Upper lobe of left lung (tissue), 6 donors: Measurements from ENCODE around the gene NAGK. TPM values are rescaled to one million over a fixed set of nuclear protein-coding genes. Genes with fewer than 3 reads are reported as not detected.
"Not testable (repeated sequence)": the region's sequence is repeated elsewhere in the genome, so short reads cannot be mapped to it uniquely, and the experiment has no call there.

ENCODE experiments used
- ATAC-seq, 2 donors: fragments of 200-7000 bp; cut with Tn5 transposase; one replicate each; pipeline ENCODE4 v1.9.1; 2022; ENCODE audit warnings: mild to moderate bottlenecking in 2 of 2, moderate library complexity in 2 of 2; ENCODE audit not compliant: low FRiP score in 2 of 2
- DNase-seq, 2 donors: peaks; one replicate each; pipeline ENCODE4 v3.0.0-alpha.2; 2019 to 2020
- H3K27ac ChIP-seq, 4 donors: fragments of 200-600 bp; sonication (generic); one replicate each; pipeline ENCODE4 v1.5.1; 2016 to 2019
- H3K27me3 ChIP-seq, 4 donors: fragments of 200-600 bp; sonication (generic); one replicate each; pipeline ENCODE4 v1.5.1; 2017 to 2019
- H3K36me3 ChIP-seq, 4 donors: fragments of 200-600 bp; sonication (generic); one replicate each; pipeline ENCODE4 v1.5.1; 2016 to 2019
- H3K4me1 ChIP-seq, 4 donors: fragments of 200-600 bp; sonication (generic); one replicate each; pipeline ENCODE4 v1.5.1; 2018 to 2019
- H3K4me3 ChIP-seq, 4 donors: fragments of 200-600 bp; sonication (generic); one replicate each; pipeline ENCODE4 v1.5.1; 2017 to 2019; ENCODE audit warnings: mild to moderate bottlenecking in 2 of 4, moderate library complexity in 1 of 4
- H3K9me3 ChIP-seq, 4 donors: fragments of 200-600 bp; sonication (generic); one replicate each; pipeline ENCODE4 v1.5.1; 2018 to 2019
- EP300 ChIP-seq, 4 donors: sonication (generic); formaldehyde crosslinking; IDR thresholded peaks; one replicate each; pipeline ENCODE4 v1.5.1; 2017; ENCODE audit warnings: antibody characterized with exemption in 4 of 4, control low read depth in 2 of 4
- POLR2A ChIP-seq, 4 donors: fragments of 450-650 bp; IDR thresholded peaks; one replicate each; pipeline ENCODE4 v1.5.1; 2016 to 2017; ENCODE audit warnings: antibody characterized with exemption in 4 of 4, mild to moderate bottlenecking in 2 of 4
- POLR2AphosphoS5 ChIP-seq, 2 donors: sonication (generic); formaldehyde crosslinking; IDR thresholded peaks; one replicate each; pipeline ENCODE4 v1.5.1; 2017; ENCODE audit warnings: antibody characterized with exemption in 2 of 2
- WGBS, 2 donors: methylation state at CpG; one replicate each; pipeline ENCODE4 v1.1.5; 2017 to 2018; 5-methylcytosine and 5-hydroxymethylcytosine counted together
- total RNA-seq, 6 donors: library from RNA; depleted of rRNA in 4 of 6; stranded (reverse); fragments of >200 nt in 4 of 6; gene quantifications; one replicate each; pipeline versions ENCODE4 v1.1.0 to v1.2.1, GENCODE V29; 2016 to 2021
- TF ChIP-seq, protein P1 (sequence below), 6 experiments: fragments of 450-650 bp in 4 of 6; fragments of 200-600 bp in 2 of 6; sonication (generic) in 2 of 6; IDR thresholded peaks; one replicate each; pipeline ENCODE4 v1.5.1; 2016 to 2019; ENCODE audit warnings: antibody characterized with exemption in 6 of 6
- donor health status: DM: no; HTN: no; CAD: no; lungs with moderate emphysema.
- donor health status: DM: no; HTN: yes; CAD: no; lungs with severe emphysema.

Gene NAGK
- total RNA-seq, 6 donors from 2014 or later: 51.4 to 157 (median 139) TPM

DNA sequence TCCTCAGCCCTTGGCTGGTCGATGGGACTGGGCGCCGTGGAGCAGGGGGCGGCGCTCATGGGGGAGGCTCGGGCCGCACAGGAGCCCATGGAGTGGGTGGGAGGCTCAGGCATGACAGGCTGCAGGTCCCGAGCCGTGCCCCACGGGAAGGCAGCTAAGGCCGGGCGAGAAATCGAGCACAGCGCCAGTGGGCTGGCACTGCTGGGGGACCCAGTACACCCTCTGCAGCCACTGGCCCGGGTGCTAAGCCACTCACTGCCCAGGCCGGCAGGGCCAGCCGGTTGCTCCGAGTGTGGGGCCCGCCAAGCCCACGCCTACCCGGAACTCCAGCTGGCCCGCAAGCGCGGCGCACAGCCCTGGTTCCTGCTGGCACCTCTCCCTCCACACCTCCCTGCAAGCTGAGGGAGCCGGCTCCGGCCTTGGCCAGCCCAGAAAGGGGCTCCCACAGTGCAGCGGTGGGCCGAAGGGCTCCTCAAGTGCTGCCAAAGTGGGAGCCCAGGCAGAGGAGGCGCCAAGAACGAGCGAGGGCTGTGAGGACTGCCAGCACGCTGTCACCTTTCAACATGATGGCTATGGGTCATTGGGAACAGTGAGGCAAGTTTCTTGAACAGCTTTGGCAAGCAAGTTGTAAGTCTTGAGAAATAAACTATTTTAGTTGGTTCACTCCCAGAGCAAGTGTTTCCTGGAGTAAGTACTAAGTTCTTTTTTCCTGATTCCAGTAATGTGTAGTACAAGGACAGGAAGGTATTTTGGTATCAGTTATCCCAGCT lies 24.2 kb downstream of the NAGK start:
- not testable (repeated sequence) for H3K27me3 ChIP-seq, H3K4me1 ChIP-seq, H3K4me3 ChIP-seq, ATAC-seq, H3K36me3 ChIP-seq, H3K27ac ChIP-seq, H3K9me3 ChIP-seq
- 92% methylated on average over 6 to 31 of the region's 33 CpGs for WGBS, 2 donors
- DNase-seq: peak in 1 of 2 donors; percentile 74

- TF ChIP-seq, protein P1, sequence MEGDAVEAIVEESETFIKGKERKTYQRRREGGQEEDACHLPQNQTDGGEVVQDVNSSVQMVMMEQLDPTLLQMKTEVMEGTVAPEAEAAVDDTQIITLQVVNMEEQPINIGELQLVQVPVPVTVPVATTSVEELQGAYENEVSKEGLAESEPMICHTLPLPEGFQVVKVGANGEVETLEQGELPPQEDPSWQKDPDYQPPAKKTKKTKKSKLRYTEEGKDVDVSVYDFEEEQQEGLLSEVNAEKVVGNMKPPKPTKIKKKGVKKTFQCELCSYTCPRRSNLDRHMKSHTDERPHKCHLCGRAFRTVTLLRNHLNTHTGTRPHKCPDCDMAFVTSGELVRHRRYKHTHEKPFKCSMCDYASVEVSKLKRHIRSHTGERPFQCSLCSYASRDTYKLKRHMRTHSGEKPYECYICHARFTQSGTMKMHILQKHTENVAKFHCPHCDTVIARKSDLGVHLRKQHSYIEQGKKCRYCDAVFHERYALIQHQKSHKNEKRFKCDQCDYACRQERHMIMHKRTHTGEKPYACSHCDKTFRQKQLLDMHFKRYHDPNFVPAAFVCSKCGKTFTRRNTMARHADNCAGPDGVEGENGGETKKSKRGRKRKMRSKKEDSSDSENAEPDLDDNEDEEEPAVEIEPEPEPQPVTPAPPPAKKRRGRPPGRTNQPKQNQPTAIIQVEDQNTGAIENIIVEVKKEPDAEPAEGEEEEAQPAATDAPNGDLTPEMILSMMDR (IDR thresholded peaks at IDR 0.05): peak; percentile 45 to 66 (median 58)
- TF ChIP-seq POLR2A (IDR thresholded peaks at IDR 0.05): no peak
These were observed 31.9 kb downstream of the NAGK start for GRCh38 chr2:71100195-71100964.

DNA sequence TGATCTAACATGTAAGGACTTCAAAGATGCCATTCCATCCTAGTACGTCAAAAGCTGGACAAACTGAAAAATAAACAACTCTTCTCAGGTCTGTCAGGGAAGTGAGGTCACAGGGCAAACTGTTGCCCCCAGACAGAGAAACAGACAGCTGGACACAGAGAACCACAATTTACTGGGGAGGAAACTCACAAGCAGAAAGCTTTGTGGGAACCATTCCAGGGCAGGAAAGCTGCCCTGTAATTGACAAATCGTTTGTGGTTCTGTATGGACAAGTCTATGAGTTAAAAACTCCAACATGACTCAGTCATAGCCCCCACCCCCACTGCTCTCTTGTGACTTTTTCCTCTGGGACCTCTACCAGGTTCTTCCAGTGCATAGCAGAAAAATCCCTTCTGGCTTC lies 33.2 kb downstream of the NAGK start:
- no peak overlapping the region for H3K27ac ChIP-seq
- H3K27me3 ChIP-seq: no peaks in the 10 kb centered on the region
- ATAC-seq (no peak), DNase-seq (no peak)
- H3K4me3 ChIP-seq: no peak overlapping the region
- no peaks in the 10 kb centered on the region for H3K36me3 ChIP-seq
- 27 to 29% methylated on average over 2 of the region's 2 CpGs for WGBS, 2 donors
- H3K9me3 ChIP-seq: no peaks in the 10 kb centered on the region
- TF ChIP-seq, protein P1 (IDR thresholded peaks at IDR 0.05): no peak
- TF ChIP-seq EP300 (IDR thresholded peaks at IDR 0.05): no peak
- TF ChIP-seq POLR2A (IDR thresholded peaks at IDR 0.05): no peak
- TF ChIP-seq POLR2AphosphoS5 (IDR thresholded peaks at IDR 0.05): no peak
- H3K4me1 ChIP-seq: no peaks in the 10 kb centered on the region

More at GRCh38 chr2:71100195-71100964, 31.9 kb downstream of the NAGK start:
- ATAC-seq: peak; percentile 65 to 84
- Histone ChIP-seq H3K4me3 (no peak overlapping the region), H3K36me3 (no peaks in the 10 kb centered on the region), H3K9me3 (no peaks in the 10 kb centered on the region), H3K27me3 (no peaks in the 10 kb centered on the region), H3K4me1 (no peaks in the 10 kb centered on the region), H3K27ac (no peak overlapping the region)
- DNase-seq: peak in 1 of 2 donors; percentile 73
- WGBS, 2 donors: 5% methylated on average over 3 of the region's 3 CpGs

DNA sequence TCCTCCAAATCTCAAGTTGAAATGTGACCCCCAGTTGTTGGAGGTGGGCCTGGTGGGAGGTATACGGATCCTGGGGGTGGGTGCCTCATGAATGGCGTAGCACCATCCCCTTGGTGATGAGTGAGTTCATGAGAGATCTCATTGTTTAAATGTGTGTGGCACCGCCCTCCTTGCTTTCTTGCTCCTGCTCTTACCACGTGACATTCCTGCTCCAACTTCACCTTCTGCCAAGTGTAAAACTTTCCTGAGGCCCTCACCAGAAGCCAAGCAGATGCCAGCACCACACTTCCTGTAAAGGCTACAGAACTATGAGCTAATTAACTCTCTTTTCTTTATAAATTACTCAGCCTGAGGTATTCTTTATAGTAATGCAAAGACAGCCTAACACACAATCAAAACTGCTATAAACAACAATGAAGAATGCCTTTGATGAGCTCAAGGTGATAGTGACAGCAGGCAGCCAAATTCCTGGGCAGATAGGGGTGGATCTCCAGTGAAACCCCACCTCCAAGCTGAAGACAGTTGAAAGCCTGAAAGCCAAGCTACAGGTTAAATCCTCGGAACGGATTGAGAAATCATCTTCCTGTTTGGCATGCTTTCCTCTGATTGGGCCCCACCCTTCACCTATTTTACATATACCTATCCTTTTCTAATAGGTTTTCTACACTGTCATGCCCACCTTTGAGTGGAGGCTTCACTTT lies 34.7 kb downstream of the NAGK start:
- ATAC-seq (no peak), DNase-seq (no peak)
- Histone ChIP-seq H3K27ac (no peak overlapping the region), H3K4me1 (no peaks in the 10 kb centered on the region), H3K36me3 (no peaks in the 10 kb centered on the region), H3K27me3 (no peaks in the 10 kb centered on the region), H3K9me3 (no peaks in the 10 kb centered on the region), H3K4me3 (no peak overlapping the region)
- TF ChIP-seq, protein P1 (IDR thresholded peaks at IDR 0.05): no peak
- TF ChIP-seq EP300 (IDR thresholded peaks at IDR 0.05) (no peak), POLR2A (IDR thresholded peaks at IDR 0.05) (no peak)
- WGBS, 2 donors: 47 to 55% methylated on average over 6 of the region's 6 CpGs

DNA sequence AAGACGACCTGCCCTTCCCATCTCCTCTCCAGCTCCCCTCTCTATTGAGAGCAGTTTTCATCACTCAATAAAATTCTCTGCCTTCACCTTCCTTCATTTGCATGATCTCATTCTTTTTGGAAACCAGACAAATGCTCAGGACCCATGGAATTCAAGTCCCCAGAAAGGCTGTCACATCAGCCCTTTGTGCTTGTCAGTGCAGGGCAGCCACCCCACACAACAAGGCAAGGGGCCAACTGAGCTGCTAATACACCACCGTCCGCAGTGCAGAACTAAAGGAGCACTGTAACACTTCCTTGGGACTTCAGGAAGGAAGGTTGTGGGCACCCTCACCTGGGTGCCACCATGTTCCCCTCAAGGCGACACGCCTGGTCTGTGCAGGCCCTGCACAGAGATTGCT lies 35.4 kb downstream of the NAGK start:
- TF ChIP-seq POLR2A (IDR thresholded peaks at IDR 0.05) (no peak), EP300 (IDR thresholded peaks at IDR 0.05) (no peak), POLR2AphosphoS5 (IDR thresholded peaks at IDR 0.05) (no peak)
- TF ChIP-seq, protein P1 (IDR thresholded peaks at IDR 0.05): no peak
- Histone ChIP-seq H3K27ac (no peak overlapping the region), H3K27me3 (no peaks in the 10 kb centered on the region), H3K36me3 (peaks cover 0 to 2% (median 0%) of the 10 kb centered on the region in 4 donors), H3K4me1 (no peaks in the 10 kb centered on the region), H3K9me3 (no peaks in the 10 kb centered on the region), H3K4me3 (no peak overlapping the region)
- DNase-seq: no peak
- no peak for ATAC-seq
- 72 to 91% methylated on average over 1 to 5 of the region's 5 CpGs for WGBS, 2 donors

DNA sequence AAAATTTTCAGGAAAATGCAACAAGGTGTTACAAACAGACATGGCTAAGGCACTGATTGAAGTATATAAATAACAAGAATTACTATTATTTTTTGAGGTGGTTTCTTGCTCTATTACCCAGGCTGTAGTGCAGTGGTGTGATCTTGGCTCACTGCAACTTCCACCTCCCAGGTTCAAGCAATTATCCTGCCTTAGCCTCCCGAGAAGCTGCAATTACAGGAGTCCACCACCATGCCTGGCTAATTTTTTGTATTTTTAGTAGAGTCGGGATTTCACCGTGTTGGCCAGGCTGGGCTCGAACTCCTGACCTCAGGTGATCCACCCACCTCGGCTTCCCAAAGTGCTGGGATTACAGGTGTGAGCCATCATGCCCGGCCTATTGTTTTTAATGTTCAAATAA lies 38.0 kb downstream of the NAGK start:
- peaks cover 0 to 11% (median 2%) of the 10 kb centered on the region in 4 donors for H3K36me3 ChIP-seq
- not testable (repeated sequence) for H3K9me3 ChIP-seq, ATAC-seq, H3K4me1 ChIP-seq, H3K4me3 ChIP-seq, H3K27me3 ChIP-seq, H3K27ac ChIP-seq, DNase-seq
- WGBS, 2 donors: 90% methylated on average over 6 of the region's 6 CpGs
